Activated CD8-positive, alpha-beta T cell treated with anti-CD3 and anti-CD28 coated beads for 36 hours (primary cell): ENCODE results near the gene CAB39L. TPM values are rescaled to one million over a fixed set of nuclear protein-coding genes. Genes with fewer than 3 reads are reported as not detected.

Experiments
- ATAC-seq: fragments of 200-7000 bp; cut with Tn5 transposase; one replicate; pipeline ENCODE4 v1.10.0; 2021; ENCODE audit warnings: mild to moderate bottlenecking, moderate library complexity
- CTCF ChIA-PET: fragments of 350-600 bp; sonication (Branson Sonifier 250); formaldehyde crosslinking; loops from one replicate; lab custom pipeline; 2021; ENCODE audit warnings: antibody characterized with exemption; lab: Charles Lee
- POLR2A ChIA-PET: fragments of 350-600 bp; sonication (Branson Sonifier 250); formaldehyde crosslinking; loops from one replicate; lab custom pipeline; 2021; ENCODE audit warnings: antibody characterized with exemption; lab: Charles Lee
- DNase-seq: peaks from one replicate; pipeline ENCODE4 v3.0.0-alpha.2; 2020
- H3K27ac Mint-ChIP-seq: one replicate; pipeline ENCODE4 v1.8.0; 2021; ENCODE audit warnings: mild to moderate bottlenecking, mixed read lengths
- H3K27me3 Mint-ChIP-seq: one replicate; pipeline ENCODE4 v1.8.0; 2021; ENCODE audit warnings: mixed read lengths
- H3K36me3 Mint-ChIP-seq: one replicate; pipeline ENCODE4 v1.8.0; 2021; ENCODE audit warnings: low read depth, mixed read lengths
- H3K4me1 Mint-ChIP-seq: one replicate; pipeline ENCODE4 v1.8.0; 2021; ENCODE audit warnings: low read depth, mixed read lengths
- H3K4me3 Mint-ChIP-seq: one replicate; pipeline ENCODE4 v1.8.0; 2021; ENCODE audit warnings: mild to moderate bottlenecking, moderate library complexity, mixed read lengths
- H3K9me3 Mint-ChIP-seq: one replicate; pipeline ENCODE4 v1.8.0; 2021; ENCODE audit warnings: mixed read lengths
- intact Hi-C: fragments of 100-400 bp; cut with micrococcal nuclease; formaldehyde crosslinking; loops from one replicate; pipeline ENCODE4 v1.10.0; 2022
- total RNA-seq, 2 experiments: library from RNA; stranded (reverse); gene quantifications; one replicate each; pipeline ENCODE4 v1.2.3, GENCODE V29; 2021
- TF ChIP-seq, protein P1 (sequence below): fragments of 200-600 bp; IDR thresholded peaks from one replicate; pipeline ENCODE4 v1.8.0; 2022; ENCODE audit warnings: antibody characterized with exemption, mild to moderate bottlenecking

CAB39L gene
- total RNA-seq, 2 experiments from 2014 or later = 2.6 to 3.1 TPM

- Mint-ChIP-seq H3K27me3 (no peaks in the 10 kb centered on the region), H3K36me3 (no peaks in the 10 kb centered on the region), H3K4me3 (no peak overlapping the region), H3K9me3 (no peaks in the 10 kb centered on the region), H3K27ac (no peak overlapping the region), H3K4me1 (peaks cover 3% of the 10 kb centered on the region)
- ChIA-PET POLR2A (no interaction called here), CTCF (interaction anchor here (1.5 kb wide), 1 partner anchor 15 kb away, joined by 3 read pairs; no protein-coding TSS in a partner anchor)
- intact Hi-C loops = no loop called here
- TF ChIP-seq, protein P1, sequence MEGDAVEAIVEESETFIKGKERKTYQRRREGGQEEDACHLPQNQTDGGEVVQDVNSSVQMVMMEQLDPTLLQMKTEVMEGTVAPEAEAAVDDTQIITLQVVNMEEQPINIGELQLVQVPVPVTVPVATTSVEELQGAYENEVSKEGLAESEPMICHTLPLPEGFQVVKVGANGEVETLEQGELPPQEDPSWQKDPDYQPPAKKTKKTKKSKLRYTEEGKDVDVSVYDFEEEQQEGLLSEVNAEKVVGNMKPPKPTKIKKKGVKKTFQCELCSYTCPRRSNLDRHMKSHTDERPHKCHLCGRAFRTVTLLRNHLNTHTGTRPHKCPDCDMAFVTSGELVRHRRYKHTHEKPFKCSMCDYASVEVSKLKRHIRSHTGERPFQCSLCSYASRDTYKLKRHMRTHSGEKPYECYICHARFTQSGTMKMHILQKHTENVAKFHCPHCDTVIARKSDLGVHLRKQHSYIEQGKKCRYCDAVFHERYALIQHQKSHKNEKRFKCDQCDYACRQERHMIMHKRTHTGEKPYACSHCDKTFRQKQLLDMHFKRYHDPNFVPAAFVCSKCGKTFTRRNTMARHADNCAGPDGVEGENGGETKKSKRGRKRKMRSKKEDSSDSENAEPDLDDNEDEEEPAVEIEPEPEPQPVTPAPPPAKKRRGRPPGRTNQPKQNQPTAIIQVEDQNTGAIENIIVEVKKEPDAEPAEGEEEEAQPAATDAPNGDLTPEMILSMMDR = no peak
- DNase-seq = no peak
- ATAC-seq = no peak
These were observed 128.8 kb downstream of the CAB39L start for GRCh38 chr13:49315036-49315565.

GRCh38 chr13:49314344-49314882 is 129.5 kb downstream of the CAB39L start:
- Mint-ChIP-seq H3K4me1 (peaks cover 3% of the 10 kb centered on the region), H3K4me3 (no peak overlapping the region), H3K27ac (no peak overlapping the region), H3K27me3 (no peaks in the 10 kb centered on the region), H3K9me3 (no peaks in the 10 kb centered on the region), H3K36me3 (no peaks in the 10 kb centered on the region)
- CTCF ChIA-PET = interaction anchor here (1.1 to 1.5 kb wide), 2 partner anchors 14 to 34 kb away, joined by 3 read pairs; no protein-coding TSS in a partner anchor
- TF ChIP-seq, protein P1 = no peak
- no peak for DNase-seq
- intact Hi-C loops = no loop called here
- POLR2A ChIA-PET = no interaction called here
- no peak for ATAC-seq

GRCh38 chr13:49311816-49312215 is 132.0 kb downstream of the CAB39L start:
- Mint-ChIP-seq H3K36me3 (no peaks in the 10 kb centered on the region), H3K4me1 (peaks cover 3% of the 10 kb centered on the region), H3K27me3 (no peaks in the 10 kb centered on the region), H3K27ac (no peak overlapping the region), H3K4me3 (no peak overlapping the region), H3K9me3 (no peaks in the 10 kb centered on the region)
- TF ChIP-seq, protein P1 = no peak
- intact Hi-C loops = no loop called here
- no peak for DNase-seq
- no peak for ATAC-seq
- ChIA-PET POLR2A (no interaction called here), CTCF (interaction anchor here (2.3 kb wide), 1 partner anchor 10 kb away, joined by 6 read pairs; no protein-coding TSS in a partner anchor)

- DNase-seq (no peak), ATAC-seq (no peak)
- TF ChIP-seq, protein P1 = no peak
- Mint-ChIP-seq H3K4me3 (no peak overlapping the region), H3K36me3 (no peaks in the 10 kb centered on the region), H3K4me1 (peaks cover 3% of the 10 kb centered on the region), H3K27ac (no peak overlapping the region), H3K9me3 (no peaks in the 10 kb centered on the region), H3K27me3 (no peaks in the 10 kb centered on the region)
- CTCF ChIA-PET = interaction anchor here (1.2 kb wide), 1 partner anchor 10 kb away, joined by 3 read pairs; no protein-coding TSS in a partner anchor
- intact Hi-C loops = no loop called here
- POLR2A ChIA-PET = interaction anchor here (1.0 kb wide), 1 partner anchor 12 kb away, joined by 3 read pairs; no protein-coding TSS in a partner anchor
These were observed 133.6 kb downstream of the CAB39L start for GRCh38 chr13:49310251-49310650.

DNA sequence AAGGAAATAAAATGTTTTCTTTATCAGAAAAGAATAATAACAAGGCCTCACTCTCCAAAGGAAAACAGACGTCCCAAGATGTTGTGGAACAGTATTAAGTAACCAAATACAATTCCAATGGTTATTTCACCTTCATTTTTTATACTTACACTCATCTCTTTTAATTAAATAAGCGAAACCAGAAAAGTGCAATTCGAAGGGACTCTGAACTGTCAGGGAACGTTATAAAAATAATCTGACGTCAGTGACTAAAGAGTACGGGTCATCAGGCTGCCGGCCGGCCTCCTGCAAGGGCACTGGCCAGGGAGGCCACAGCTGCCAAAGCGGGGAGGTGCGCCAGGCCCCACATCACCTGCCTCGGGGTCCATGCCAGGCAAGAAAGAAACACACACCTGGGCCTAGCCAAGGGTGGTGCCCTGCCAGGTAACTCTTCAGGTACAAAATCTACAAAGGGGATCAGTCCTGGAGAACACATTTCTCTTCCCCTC is 134.9 kb downstream of the CAB39L start:
- no peaks in the 10 kb centered on the region for H3K27me3 Mint-ChIP-seq
- ATAC-seq (no peak), DNase-seq (no peak)
- POLR2A ChIA-PET = no interaction called here
- H3K9me3 Mint-ChIP-seq = no peaks in the 10 kb centered on the region
- no peaks in the 10 kb centered on the region for H3K36me3 Mint-ChIP-seq
- peaks cover 3% of the 10 kb centered on the region for H3K4me1 Mint-ChIP-seq
- intact Hi-C loops = no loop called here
- H3K27ac Mint-ChIP-seq = no peak overlapping the region
- CTCF ChIA-PET = interaction anchor here (1.4 kb wide), 1 partner anchor 12 kb away, joined by 3 read pairs; no protein-coding TSS in a partner anchor
- no peak overlapping the region for H3K4me3 Mint-ChIP-seq
- TF ChIP-seq, protein P1 = no peak
